NCI-H1436 treated with DMSO at 0.1 percent for 48 hours (cell line): ENCODE measurements around the gene GRM1.

Experiments used
- DNase-seq: peaks from one replicate; lab custom pipeline; 2025; lab: John Stamatoyannopoulos, UW

The GRM1 gene

GRCh38 chr6:146331013-146331412 is 302.2 kb downstream of the GRM1 start:
- DNase-seq: no peak

GRCh38 chr6:146335336-146335735 is 306.5 kb downstream of the GRM1 start:
- DNase-seq: no peak

GRCh38 chr6:146336191-146336590 is 307.3 kb downstream of the GRM1 start:
- DNase-seq: no peak

GRCh38 chr6:146337376-146337775 is 308.5 kb downstream of the GRM1 start:
- no peak for DNase-seq

GRCh38 chr6:146339716-146340115 is 310.9 kb downstream of the GRM1 start:
- DNase-seq: no peak

GRCh38 chr6:146341493-146342230 is 312.8 kb downstream of the GRM1 start:
- DNase-seq: no peak

- no peak for DNase-seq
Observed at GRCh38 chr6:146345598-146345997, 316.7 kb downstream of the GRM1 start.

- DNase-seq: no peak
Observed at GRCh38 chr6:146347090-146347489, 318.2 kb downstream of the GRM1 start.

- no peak for DNase-seq
Observed at GRCh38 chr6:146347690-146348089, 318.8 kb downstream of the GRM1 start.

GRCh38 chr6:146351018-146351417 is 322.2 kb downstream of the GRM1 start:
- DNase-seq: no peak

- no peak for DNase-seq
Observed at GRCh38 chr6:146352163-146352562, 323.3 kb downstream of the GRM1 start.

GRCh38 chr6:146354451-146354850 is 325.6 kb downstream of the GRM1 start:
- DNase-seq: no peak

GRCh38 chr6:146355521-146356100 is 326.7 kb downstream of the GRM1 start:
- DNase-seq: no peak

- DNase-seq: no peak
Observed at GRCh38 chr6:146357578-146358430, 328.9 kb downstream of the GRM1 start.

GRCh38 chr6:146358431-146359046 is 329.7 kb downstream of the GRM1 start:
- no peak for DNase-seq

- DNase-seq: no peak
Observed at GRCh38 chr6:146359131-146359530, 330.3 kb downstream of the GRM1 start.

GRCh38 chr6:146361128-146361924 is 332.5 kb downstream of the GRM1 start:
- no peak for DNase-seq

GRCh38 chr6:146363838-146364607 is 335.2 kb downstream of the GRM1 start:
- no peak for DNase-seq

- DNase-seq: no peak
Observed at GRCh38 chr6:146364816-146365594, 336.1 kb downstream of the GRM1 start.

- DNase-seq: no peak
Observed at GRCh38 chr6:146367061-146367460, 338.2 kb downstream of the GRM1 start.
